AG04450 (cell line): Measurements from ENCODE around the gene SORCS2. TPM values are rescaled to one million over a fixed set of nuclear protein-coding genes. Genes with fewer than 3 reads are reported as not detected.

Experiments
- CTCF ChIA-PET: fragments of 300-600, 350-600 bp; formaldehyde crosslinking; extraction: SDS; loops from one replicate; lab custom pipeline; 2022; ENCODE audit warnings: antibody characterized with exemption, inconsistent platforms; lab: Charles Lee
- POLR2A ChIA-PET: fragments of 350-600 bp; formaldehyde crosslinking; extraction: SDS; loops from one replicate; lab custom pipeline; 2021; ENCODE audit warnings: antibody characterized with exemption, inconsistent platforms; lab: Yijun Ruan, JAX
- DNase-seq: peaks from one replicate; pipeline ENCODE4 v3.0.0-alpha.2; 2011; ENCODE audit warnings: low read depth, low spot score
- H3K27ac ChIP-seq: one replicate; pipeline ENCODE4 v1.5.1; 2012; ENCODE audit warnings: low read depth, low read length, control low read depth
- H3K27me3 ChIP-seq: one replicate; pipeline ENCODE4 v1.6.0; 2012; ENCODE audit warnings: low read length; ENCODE audit not compliant: control insufficient read depth, insufficient read depth
- H3K4me3 ChIP-seq: 2 replicates; pipeline ENCODE4 v1.5.1; 2011; ENCODE audit warnings: mild to moderate bottlenecking, low read depth, low read length, control low read depth
- H3K9me3 ChIP-seq: 2 replicates; pipeline ENCODE4 v1.5.1; 2012; ENCODE audit warnings: low read length; ENCODE audit not compliant: control insufficient read depth, insufficient read depth
- polyA plus RNA-seq: library from polyadenylated mRNA; depleted of rRNA; stranded (reverse); fragments of >200 nt; gene quantifications from 2 replicates; pipeline ENCODE4 v1.2.3, GENCODE V29; 2011
- TF ChIP-seq, protein P1 (sequence below): IDR thresholded peaks from 2 replicates; pipeline ENCODE4 v1.5.1; 2011; ENCODE audit warnings: low read depth, low read length, control low read depth, inconsistent platforms

Gene SORCS2
- polyA plus RNA-seq, 1 experiment, result 0.29 TPM

DNA sequence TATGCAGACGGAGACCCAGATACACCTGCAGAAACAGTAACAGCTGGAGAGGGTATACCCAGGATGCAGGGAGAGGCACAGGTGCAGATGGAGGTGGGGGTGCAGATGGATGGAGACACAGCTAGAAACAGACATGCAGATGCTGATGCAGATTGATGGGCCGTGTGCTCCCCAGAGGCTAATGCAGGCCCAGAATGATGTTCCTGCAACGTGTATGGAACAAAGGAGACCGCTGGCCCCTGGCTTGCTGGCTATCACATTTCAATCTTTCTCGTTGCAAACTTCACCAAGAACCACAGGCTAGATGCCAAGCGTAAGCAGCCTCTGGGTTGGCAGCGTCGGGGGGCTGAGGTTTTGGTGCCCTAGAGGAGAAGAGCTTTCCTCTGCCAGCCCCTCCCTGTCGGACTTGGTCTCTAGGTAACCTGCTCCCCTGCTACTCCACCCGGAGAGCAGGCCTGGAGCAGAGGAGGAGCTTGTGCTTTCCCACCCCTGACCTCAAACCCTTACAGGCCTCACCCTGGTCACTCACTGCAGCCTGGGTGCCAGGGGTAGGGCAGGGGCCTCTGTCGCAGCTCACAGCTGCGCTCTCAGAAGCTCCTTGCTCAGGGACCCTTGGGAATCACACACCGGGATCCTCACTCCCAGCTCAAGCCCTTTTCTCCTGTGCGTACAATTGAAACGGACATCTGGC is 311.4 kb downstream of the SORCS2 start:
- no peak for DNase-seq

DNA sequence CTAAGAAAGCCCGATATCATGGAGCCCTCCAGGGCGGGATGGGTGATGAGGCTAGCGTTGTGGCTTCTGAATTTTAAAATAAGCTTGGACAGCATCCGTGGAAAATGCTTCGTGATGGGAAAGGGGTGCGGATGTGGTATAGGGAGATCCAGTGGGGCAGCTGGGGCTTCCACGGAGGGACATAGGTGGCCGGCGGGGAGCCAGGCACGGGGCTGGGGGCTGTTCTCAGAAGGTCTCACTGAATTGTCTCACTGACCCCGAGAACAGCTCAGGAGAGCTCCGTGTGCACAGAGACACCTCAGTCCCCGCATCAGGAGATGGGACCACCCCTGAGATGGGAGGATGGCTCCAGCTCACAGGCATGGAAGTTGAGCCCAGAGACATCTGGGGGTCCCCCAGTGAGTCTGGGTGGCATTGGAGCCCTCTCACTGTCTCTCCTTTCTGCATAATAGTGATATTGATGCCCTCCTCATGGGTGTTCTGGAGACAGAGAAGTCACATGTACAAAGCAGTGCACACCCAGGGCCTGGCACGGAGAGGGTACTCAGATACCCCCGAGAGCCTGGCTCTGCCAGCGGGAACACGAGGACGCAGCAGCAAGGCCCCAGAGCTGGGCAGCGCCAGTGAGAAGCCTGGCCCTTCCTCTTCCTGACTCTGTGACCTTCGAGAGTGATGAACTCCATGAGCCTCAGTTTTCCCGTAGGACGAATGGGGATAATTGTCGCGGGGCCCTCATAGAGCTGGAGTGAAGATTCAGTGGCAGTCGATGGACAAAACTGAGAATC is 313.0 kb downstream of the SORCS2 start:
- Histone ChIP-seq H3K9me3 (peaks cover 3% of the 10 kb centered on the region; the same call in 1 of the 2 replicates), H3K27me3 (peaks cover 53% of the 10 kb centered on the region), H3K4me3 (no peak overlapping the region), H3K27ac (no peak overlapping the region)
- ChIA-PET POLR2A (no interaction called here), CTCF (no interaction called here)
- TF ChIP-seq, protein P1, sequence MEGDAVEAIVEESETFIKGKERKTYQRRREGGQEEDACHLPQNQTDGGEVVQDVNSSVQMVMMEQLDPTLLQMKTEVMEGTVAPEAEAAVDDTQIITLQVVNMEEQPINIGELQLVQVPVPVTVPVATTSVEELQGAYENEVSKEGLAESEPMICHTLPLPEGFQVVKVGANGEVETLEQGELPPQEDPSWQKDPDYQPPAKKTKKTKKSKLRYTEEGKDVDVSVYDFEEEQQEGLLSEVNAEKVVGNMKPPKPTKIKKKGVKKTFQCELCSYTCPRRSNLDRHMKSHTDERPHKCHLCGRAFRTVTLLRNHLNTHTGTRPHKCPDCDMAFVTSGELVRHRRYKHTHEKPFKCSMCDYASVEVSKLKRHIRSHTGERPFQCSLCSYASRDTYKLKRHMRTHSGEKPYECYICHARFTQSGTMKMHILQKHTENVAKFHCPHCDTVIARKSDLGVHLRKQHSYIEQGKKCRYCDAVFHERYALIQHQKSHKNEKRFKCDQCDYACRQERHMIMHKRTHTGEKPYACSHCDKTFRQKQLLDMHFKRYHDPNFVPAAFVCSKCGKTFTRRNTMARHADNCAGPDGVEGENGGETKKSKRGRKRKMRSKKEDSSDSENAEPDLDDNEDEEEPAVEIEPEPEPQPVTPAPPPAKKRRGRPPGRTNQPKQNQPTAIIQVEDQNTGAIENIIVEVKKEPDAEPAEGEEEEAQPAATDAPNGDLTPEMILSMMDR, result no peak
- DNase-seq, result no peak

More for the DNA sequence above, 311.4 kb downstream of the SORCS2 start:
- Histone ChIP-seq H3K27ac (no peak overlapping the region), H3K9me3 (peaks cover 3% of the 10 kb centered on the region; the same call in 1 of the 2 replicates), H3K27me3 (peaks cover 55% of the 10 kb centered on the region), H3K4me3 (no peak overlapping the region)
- ChIA-PET CTCF (no interaction called here), POLR2A (no interaction called here)
- TF ChIP-seq, protein P1, result no peak

DNA sequence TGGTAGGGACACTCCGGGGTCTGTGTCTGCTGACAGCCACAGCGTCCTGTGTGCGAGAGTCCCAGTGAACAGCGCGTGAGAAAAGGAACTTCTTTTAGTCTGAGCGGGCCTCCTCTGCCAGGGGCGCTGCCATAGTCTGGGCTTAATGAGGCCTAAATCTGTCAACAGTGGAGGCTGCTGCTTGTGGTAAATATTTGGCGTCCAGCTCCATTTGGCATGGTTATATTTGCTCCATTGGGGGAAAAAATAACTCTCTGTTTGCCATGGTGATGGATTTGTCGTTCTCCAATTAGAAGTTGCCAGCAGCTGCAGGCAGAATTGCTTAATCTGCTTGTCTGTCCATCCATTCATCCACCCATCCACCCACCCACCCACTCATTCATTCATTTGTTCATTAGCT is 313.8 kb downstream of the SORCS2 start:
- CTCF ChIA-PET, result no interaction called here
- POLR2A ChIA-PET, result no interaction called here
- TF ChIP-seq, protein P1, result no peak
- peaks cover 47% of the 10 kb centered on the region for H3K27me3 ChIP-seq
- no peak for DNase-seq
- H3K9me3 ChIP-seq, result peaks cover 3% of the 10 kb centered on the region; the same call in 1 of the 2 replicates
- H3K27ac ChIP-seq, result no peak overlapping the region
- no peak overlapping the region for H3K4me3 ChIP-seq

DNA sequence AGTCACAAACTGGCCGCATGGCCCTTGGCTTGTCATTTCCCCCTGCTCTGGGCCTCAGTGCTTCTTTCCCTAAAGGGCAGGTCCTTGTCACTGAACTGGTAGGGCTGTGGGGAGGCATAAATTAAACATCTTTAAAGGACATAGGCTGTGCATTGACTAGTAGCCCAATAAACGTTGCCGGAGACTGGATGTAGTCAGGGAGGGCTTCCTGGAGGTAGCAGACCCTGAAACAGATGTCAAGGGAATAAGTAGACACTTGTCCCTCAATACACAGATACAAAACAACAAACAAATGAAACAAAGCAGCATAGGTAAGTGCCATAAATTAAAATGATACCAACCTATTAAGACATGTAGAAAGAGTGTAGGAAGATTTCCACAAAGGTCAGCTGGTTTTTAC is 314.2 kb downstream of the SORCS2 start:
- TF ChIP-seq, protein P1, result no peak
- no peak for DNase-seq
- ChIA-PET POLR2A (no interaction called here), CTCF (no interaction called here)
- no peak overlapping the region for H3K4me3 ChIP-seq
- no peak overlapping the region for H3K27ac ChIP-seq
- H3K9me3 ChIP-seq, result peaks cover 3% of the 10 kb centered on the region; the same call in 1 of the 2 replicates
- peaks cover 44% of the 10 kb centered on the region for H3K27me3 ChIP-seq

DNA sequence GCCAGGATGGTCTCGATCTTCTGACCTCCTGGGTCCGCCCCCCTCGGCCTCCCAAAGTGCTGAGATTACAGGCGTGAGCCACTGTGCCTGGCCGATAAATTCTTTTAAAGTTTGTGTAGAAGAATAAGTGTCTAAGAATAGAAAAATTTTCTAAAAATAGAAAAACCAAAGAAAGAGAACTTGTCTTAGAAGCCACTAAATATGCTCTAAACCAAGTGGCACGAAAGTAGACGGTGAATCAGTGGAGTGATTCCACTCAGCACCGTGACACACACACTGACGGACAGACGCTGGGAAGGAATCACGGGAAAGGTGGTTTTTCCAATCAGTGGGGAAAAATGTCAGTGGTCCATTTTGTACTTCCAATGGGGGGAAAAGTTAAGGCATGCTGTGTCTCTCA is 315.0 kb downstream of the SORCS2 start:
- Histone ChIP-seq H3K27ac (no peak overlapping the region), H3K27me3 (peaks cover 38% of the 10 kb centered on the region), H3K9me3 (peaks cover 3% of the 10 kb centered on the region; the same call in 1 of the 2 replicates), H3K4me3 (no peak overlapping the region)
- no peak for DNase-seq
- POLR2A ChIA-PET, result no interaction called here
- CTCF ChIA-PET, result no interaction called here
- TF ChIP-seq, protein P1, result no peak
